Fibroblast of pulmonary artery (primary cell): ENCODE data around the gene OVCA2.

Source experiments
- DNase-seq: peaks from one replicate; pipeline ENCODE4 v3.0.0-alpha.2; 2010; ENCODE audit warnings: low read depth
- H3K4me3 ChIP-seq: replicated peaks from 2 replicates; pipeline ENCODE4 v1.5.1; 2011; ENCODE audit warnings: low read depth, mild to moderate bottlenecking, control low read depth, low read length, moderate library complexity
- CTCF ChIP-seq: IDR thresholded peaks from 2 replicates; pipeline ENCODE4 v1.5.1; 2011; ENCODE audit warnings: mild to moderate bottlenecking, control low read depth, low read length, inconsistent platforms; ENCODE audit errors: missing control alignments

The OVCA2 gene

GRCh38 chr17:1997289-1997926, 44.4 kb upstream of the OVCA2 start:
- no peak overlapping the region for H3K4me3 ChIP-seq
- no peak for DNase-seq
- no peak for TF ChIP-seq CTCF

GRCh38 chr17:1997927-1998742, 43.7 kb upstream of the OVCA2 start:
- TF ChIP-seq CTCF, result no peak
- H3K4me3 ChIP-seq, result no peak overlapping the region
- DNase-seq, result no peak

- TF ChIP-seq CTCF, result no peak
- no peak overlapping the region for H3K4me3 ChIP-seq
- peak; percentile 22 for DNase-seq
Observed at GRCh38 chr17:1999557-2000251, 42.1 kb upstream of the OVCA2 start.

GRCh38 chr17:2002767-2003329, 39.0 kb upstream of the OVCA2 start:
- TF ChIP-seq CTCF, result no peak
- H3K4me3 ChIP-seq, result no peak overlapping the region
- no peak for DNase-seq

- no peak for TF ChIP-seq CTCF
- no peak overlapping the region for H3K4me3 ChIP-seq
- no peak for DNase-seq
Observed at GRCh38 chr17:2003525-2003924, 38.3 kb upstream of the OVCA2 start.

GRCh38 chr17:2004435-2004952, 37.3 kb upstream of the OVCA2 start:
- no peak overlapping the region for H3K4me3 ChIP-seq
- TF ChIP-seq CTCF, result no peak
- DNase-seq, result no peak
